Naive thymus-derived CD8-positive, alpha-beta T cell (primary cell): ENCODE measurements around the gene TBC1D24. TPM values are rescaled to one million over a fixed set of nuclear protein-coding genes. Genes with fewer than 3 reads are reported as not detected.

ENCODE experiments used
- ATAC-seq, 2 donors: fragments of 150-1000 bp; cut with Tn5 transposase in 1 of 2; sonication (Bioruptor Pico), chemical (Tn5 transposase) in 1 of 2; 1 replicate in 1 of 2; 2 replicates in 1 of 2; pipeline ENCODE4 v1.10.0; 2021; ENCODE audit warnings: mild to moderate bottlenecking in 2 of 2, moderate library complexity in 2 of 2
- POLR2A ChIA-PET: fragments of 350-600 bp; sonication (Branson Sonifier 250); formaldehyde crosslinking; loops from one replicate; lab custom pipeline; 2021; ENCODE audit warnings: antibody characterized with exemption; lab: Charles Lee
- DNase-seq, 10 donors: peaks; one replicate each; pipeline versions ENCODE4 v3.0.0 to v3.0.0-alpha.2; 2020 to 2022
- H3K27ac Mint-ChIP-seq, 10 donors: one replicate each; pipeline ENCODE4 v1.8.0; 2020 to 2022; ENCODE audit warnings: mild to moderate bottlenecking in 10 of 10, mixed read lengths in 10 of 10, moderate library complexity in 4 of 10, inconsistent platforms in 1 of 10
- H3K27me3 Mint-ChIP-seq, 5 donors: one replicate each; pipeline ENCODE4 v1.8.0; 2021 to 2022; ENCODE audit warnings: mixed read lengths in 5 of 5
- H3K36me3 Mint-ChIP-seq, 3 donors: one replicate each; pipeline ENCODE4 v1.8.0; 2020 to 2022; ENCODE audit warnings: mixed read lengths in 3 of 3, mild to moderate bottlenecking in 2 of 3, inconsistent platforms in 1 of 3
- H3K4me1 Mint-ChIP-seq, 4 donors: one replicate each; pipeline ENCODE4 v1.8.0; 2021 to 2022; ENCODE audit warnings: mixed read lengths in 4 of 4
- H3K4me3 Mint-ChIP-seq, 10 donors: one replicate each; pipeline ENCODE4 v1.8.0; 2020 to 2022; ENCODE audit warnings: mild to moderate bottlenecking in 10 of 10, mixed read lengths in 10 of 10, moderate library complexity in 6 of 10, inconsistent platforms in 1 of 10
- H3K9me3 Mint-ChIP-seq, 9 donors: one replicate each; pipeline ENCODE4 v1.8.0; 2020 to 2022; ENCODE audit warnings: mixed read lengths in 9 of 9, mild to moderate bottlenecking in 3 of 9, inconsistent platforms in 1 of 9, moderate library complexity in 1 of 9
- polyA plus RNA-seq, 3 donors: library from polyadenylated mRNA; unstranded; fragments of 300-500 nt; fragmentation: Illumina TruSeq; gene quantifications; one replicate each; pipeline ENCODE4 v1.2.3, GENCODE V29; 2021
- total RNA-seq, 8 experiments: library from RNA in 2 of 8; stranded (reverse) in 2 of 8; gene quantifications; one replicate each; pipeline ENCODE4 v1.2.3 and lab custom pipeline; 2021 to 2026

TBC1D24 gene
- total RNA-seq (10 to 100 TPM; 13.4 to 17.3 TPM), polyA plus RNA-seq (1 to 10 TPM; 2.6 to 3.0 (median 2.6) TPM), total RNA-seq (lab: John Stamatoyannopoulos, UW) (9.8 to 55.2 (median 26.7) reads per million in 6 experiments)

DNA sequence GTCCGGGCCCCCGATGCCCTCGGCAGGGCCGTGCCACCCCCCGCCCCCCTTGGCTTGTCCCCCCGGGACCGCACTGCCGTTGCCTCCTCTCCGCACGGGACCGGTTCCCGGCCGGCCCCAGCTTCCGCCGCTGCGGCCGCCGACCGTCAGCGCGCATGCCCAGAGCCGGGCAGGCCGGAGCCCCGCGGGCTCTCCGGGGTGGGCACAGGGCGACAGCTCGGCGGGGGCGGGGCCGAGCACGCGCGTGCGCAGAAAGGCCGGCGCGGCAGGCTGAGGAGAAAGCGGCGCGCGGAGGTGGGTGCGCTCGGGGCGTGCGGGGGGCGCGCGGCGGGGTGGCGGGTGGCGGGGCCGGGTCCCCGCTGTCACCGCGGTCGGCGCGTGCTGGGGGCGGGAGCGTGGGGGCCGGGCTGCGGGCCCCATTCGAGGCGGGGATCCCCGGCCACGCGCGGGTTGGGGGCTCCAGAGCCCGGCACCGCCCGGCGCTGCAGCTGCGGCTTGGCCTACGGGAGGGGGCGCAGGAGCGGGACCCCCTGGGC lies at the start of gene TBC1D24:
TBC1D24 (plus strand) TSS at position 251 of the 536 bp plus-strand sequence. CDS start 21,022 bp downstream, outside the sequence.
- peaks cover 11 to 34% (median 26%) of the 10 kb centered on the region in 4 donors for H3K4me1 Mint-ChIP-seq
- H3K9me3 Mint-ChIP-seq: no peaks in the 10 kb centered on the region
- DNase-seq (peak; percentile 56 to 88 (median 76)), ATAC-seq (peak; percentile 61 to 71)
- H3K27me3 Mint-ChIP-seq: peaks cover 7 to 24% (median 9%) of the 10 kb centered on the region in 5 donors
- no peaks in the 10 kb centered on the region for H3K36me3 Mint-ChIP-seq
- POLR2A ChIA-PET: interaction anchor here (0.6 to 1.4 kb wide), 10 partner anchors 10 to 664 kb away, joined by 3 to 9 read pairs (median 3); partner anchors contain the start of genes ABCA3, AMDHD2 and TEDC2
- peak within 1 kb of the TSS; percentile 66 to 90 (median 73) for H3K4me3 Mint-ChIP-seq
- H3K27ac Mint-ChIP-seq: peak within 1 kb of the TSS in 5 of 10 donors; percentile 13 to 73 (median 46)

DNA sequence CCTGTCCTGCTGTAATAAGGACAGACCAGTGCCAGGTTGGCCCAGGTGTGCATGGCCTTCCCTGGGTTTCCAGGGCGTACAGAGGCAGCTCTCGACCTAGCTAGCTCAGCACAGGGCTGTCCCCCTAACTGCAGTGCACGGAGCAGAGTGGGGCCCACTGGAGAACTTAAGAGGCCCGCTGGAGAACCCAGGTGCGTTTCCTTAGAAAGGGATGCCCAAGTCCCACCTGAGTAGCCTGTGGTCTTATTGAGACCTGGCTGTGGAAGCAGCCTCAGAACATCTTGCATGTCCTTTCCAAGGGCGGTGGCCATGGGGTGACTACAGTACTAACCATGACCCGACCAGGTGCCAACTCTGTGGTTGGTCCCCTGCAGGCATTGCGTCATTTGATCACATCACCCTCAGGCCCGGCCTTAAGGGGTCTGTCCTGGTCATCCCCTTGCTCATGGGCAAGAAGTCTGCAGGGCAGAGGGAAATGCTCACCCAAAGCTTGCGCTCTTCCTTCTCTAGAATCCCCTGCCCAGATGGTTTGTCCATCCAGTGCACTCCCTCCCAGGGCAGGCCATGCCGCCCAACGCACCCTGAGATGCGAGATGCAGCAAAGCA lies 49.0 kb upstream of the TBC1D24 start:
- DNase-seq (no peak), ATAC-seq (no peak)
- Mint-ChIP-seq H3K27me3 (peaks cover 0 to 1% (median 0%) of the 10 kb centered on the region in 5 donors), H3K4me3 (no peak overlapping the region), H3K9me3 (no peaks in the 10 kb centered on the region), H3K4me1 (peaks cover 9 to 24% (median 18%) of the 10 kb centered on the region in 4 donors), H3K36me3 (no peaks in the 10 kb centered on the region), H3K27ac (no peak overlapping the region)
- POLR2A ChIA-PET: interaction anchor here (0.5 kb wide), 1 partner anchor 11 kb away, joined by 3 read pairs; no protein-coding TSS in a partner anchor

GRCh38 chr16:2426941-2427361 lies 48.0 kb upstream of the TBC1D24 start:
- Mint-ChIP-seq H3K4me3 (peak overlapping the region in 3 of 10 donors; percentile 85 to 93 (median 91)), H3K4me1 (peaks cover 9 to 23% (median 18%) of the 10 kb centered on the region in 4 donors), H3K27ac (no peak overlapping the region), H3K36me3 (no peaks in the 10 kb centered on the region), H3K9me3 (no peaks in the 10 kb centered on the region), H3K27me3 (peaks cover 0 to 1% (median 0%) of the 10 kb centered on the region in 5 donors)
- DNase-seq (no peak), ATAC-seq (no peak)
- POLR2A ChIA-PET: no interaction called here

GRCh38 chr16:2427526-2427925 lies 47.4 kb upstream of the TBC1D24 start:
- H3K36me3 Mint-ChIP-seq: no peaks in the 10 kb centered on the region
- no peaks in the 10 kb centered on the region for H3K9me3 Mint-ChIP-seq
- peak overlapping the region; percentile 52 to 93 (median 86) for H3K4me3 Mint-ChIP-seq
- H3K27me3 Mint-ChIP-seq: peaks cover 0 to 1% (median 0%) of the 10 kb centered on the region in 5 donors
- ATAC-seq (no peak), DNase-seq (no peak)
- POLR2A ChIA-PET: interaction anchor here (0.5 to 1.6 kb wide), 2 partner anchors 33 to 816 kb away, joined by 4 to 6 read pairs; partner anchors contain the start of genes CRAMP1, IFT140 and TEDC2
- H3K4me1 Mint-ChIP-seq: peaks cover 9 to 19% (median 16%) of the 10 kb centered on the region in 4 donors
- peak overlapping the region in 4 of 10 donors; percentile 46 to 81 (median 62) for H3K27ac Mint-ChIP-seq

DNA sequence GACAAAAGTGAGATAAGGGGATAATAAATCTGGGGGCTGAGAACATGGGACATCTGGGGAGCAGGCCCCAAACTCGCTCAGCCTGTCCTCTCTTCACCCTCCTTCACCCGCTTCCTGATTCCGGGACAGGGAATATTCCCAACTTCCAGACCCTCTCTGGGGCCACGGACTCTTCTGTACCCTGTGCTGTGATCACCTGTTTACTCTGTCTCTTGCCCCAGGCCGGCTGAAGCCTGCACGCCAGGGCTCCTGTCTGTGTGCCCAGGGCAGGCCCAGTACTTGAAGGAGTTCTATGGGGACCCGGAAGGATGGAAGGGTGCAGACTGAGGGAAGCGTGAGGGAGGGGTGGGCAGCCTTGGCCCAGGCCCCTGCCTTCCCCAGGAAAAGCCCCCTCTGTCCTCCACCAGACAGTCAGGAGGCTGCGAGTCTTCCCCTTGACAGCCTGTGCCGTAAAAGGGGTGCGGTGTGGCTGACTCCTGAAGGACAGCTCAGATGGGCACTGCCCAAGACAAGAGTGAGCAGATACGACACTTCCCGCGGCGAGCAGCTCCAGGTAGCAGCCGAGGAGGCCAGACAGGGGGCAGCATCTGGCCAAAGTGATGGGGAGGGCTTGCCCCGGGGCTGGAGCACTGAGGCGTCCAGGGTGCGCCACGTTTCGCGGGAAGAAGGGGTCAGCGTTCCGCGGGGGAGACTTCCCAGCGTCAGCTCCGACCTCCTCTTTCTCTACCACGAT lies 46.7 kb upstream of the TBC1D24 start:
- H3K36me3 Mint-ChIP-seq: peaks cover 0 to 3% (median 2%) of the 10 kb centered on the region in 3 donors
- H3K27me3 Mint-ChIP-seq: peaks cover 0 to 1% (median 0%) of the 10 kb centered on the region in 5 donors
- DNase-seq: peak in 1 of 10 donors; percentile 66
- peak overlapping the region in 8 of 10 donors; percentile 4 to 88 (median 57) for H3K27ac Mint-ChIP-seq
- ATAC-seq: no peak
- H3K4me1 Mint-ChIP-seq: peaks cover 9 to 16% (median 14%) of the 10 kb centered on the region in 4 donors
- POLR2A ChIA-PET: interaction anchor here (0.6 to 1.6 kb wide), 3 partner anchors 32 to 623 kb away, joined by 4 to 6 read pairs (median 5); partner anchors contain the start of genes TEDC2 and TRAF7
- H3K9me3 Mint-ChIP-seq: no peaks in the 10 kb centered on the region
- H3K4me3 Mint-ChIP-seq: peak overlapping the region; percentile 77 to 93 (median 88)

GRCh38 chr16:2428784-2429033 lies 46.2 kb upstream of the TBC1D24 start:
- H3K4me1 Mint-ChIP-seq: peaks cover 9 to 15% (median 14%) of the 10 kb centered on the region in 4 donors
- peaks cover 0 to 1% (median 0%) of the 10 kb centered on the region in 5 donors for H3K27me3 Mint-ChIP-seq
- peak overlapping the region; percentile 77 to 93 (median 88) for H3K4me3 Mint-ChIP-seq
- H3K9me3 Mint-ChIP-seq: no peaks in the 10 kb centered on the region
- ATAC-seq: peak in 1 of 2 donors; percentile 32
- H3K27ac Mint-ChIP-seq: peak overlapping the region in 6 of 10 donors; percentile 4 to 88 (median 44)
- no peak for DNase-seq
- POLR2A ChIA-PET: interaction anchor here (0.6 to 1.6 kb wide), 3 partner anchors 32 to 624 kb away, joined by 4 to 6 read pairs (median 5); partner anchors contain the start of genes TEDC2 and TRAF7
- peaks cover 0 to 4% (median 4%) of the 10 kb centered on the region in 3 donors for H3K36me3 Mint-ChIP-seq

DNA sequence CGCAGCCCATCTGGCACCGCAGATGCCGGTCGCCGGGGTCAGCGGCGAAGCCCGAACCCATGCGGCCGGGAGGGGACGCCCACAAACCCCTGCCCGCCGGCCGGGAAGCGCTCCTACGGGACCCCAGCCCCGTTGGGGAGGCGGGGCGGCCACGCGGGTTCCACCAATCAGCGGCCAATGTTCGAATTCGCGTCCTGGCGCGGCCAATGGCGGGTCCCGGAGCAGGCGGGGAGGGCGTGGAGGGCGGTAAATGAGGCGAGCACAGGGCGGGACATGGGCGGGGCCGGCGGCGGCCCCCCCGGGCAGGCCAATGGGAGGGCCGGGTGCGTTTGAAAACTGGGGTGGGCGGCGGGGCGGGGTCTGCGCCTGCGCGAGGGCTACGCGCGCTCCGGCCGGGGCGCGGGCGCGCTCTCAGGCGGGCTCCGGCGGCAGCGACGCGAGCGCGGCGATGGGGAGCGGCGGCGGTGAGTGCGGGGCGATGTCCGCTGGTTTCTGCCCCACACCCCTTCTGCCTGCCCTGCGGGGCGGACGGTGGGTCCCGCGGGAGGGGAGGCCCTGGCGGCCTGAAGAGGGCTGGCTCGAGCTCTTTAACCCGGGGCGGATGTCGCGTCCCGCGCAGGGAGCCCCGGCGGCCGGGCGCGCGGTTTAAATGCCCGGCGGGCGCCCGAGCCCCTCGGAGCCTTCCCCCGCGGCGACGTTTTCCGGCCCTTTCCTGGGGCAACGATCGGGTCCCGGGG lies 45.7 kb upstream of the TBC1D24 start, which contains the start of gene CCNF:
CCNF (plus strand) TSS at position 414 of the 737 bp plus-strand sequence; CDS start at position 449, 35 bp downstream.
- no peaks in the 10 kb centered on the region for H3K9me3 Mint-ChIP-seq
- POLR2A ChIA-PET: interaction anchor here (0.6 to 1.7 kb wide), 5 partner anchors 31 to 647 kb away, joined by 3 to 6 read pairs (median 5); partner anchors contain the start of genes ATP6V0C, NUBP2, SPSB3 and TEDC2

GRCh38 chr16:2429771-2430663 lies 44.9 kb upstream of the TBC1D24 start:
- no peaks in the 10 kb centered on the region for H3K9me3 Mint-ChIP-seq
- POLR2A ChIA-PET: interaction anchor here (0.5 to 1.7 kb wide), 6 partner anchors 9 to 647 kb away, joined by 3 to 9 read pairs (median 3); partner anchors contain the start of genes ATP6V0C, NUBP2 and SPSB3
- H3K27me3 Mint-ChIP-seq: peaks cover 0 to 1% (median 0%) of the 10 kb centered on the region in 5 donors
- H3K4me3 Mint-ChIP-seq: peak overlapping the region; percentile 72 to 89 (median 86)
- H3K36me3 Mint-ChIP-seq: peaks cover 0 to 4% (median 4%) of the 10 kb centered on the region in 3 donors
- H3K4me1 Mint-ChIP-seq: peaks cover 9 to 15% (median 14%) of the 10 kb centered on the region in 4 donors
- no peak for ATAC-seq
- H3K27ac Mint-ChIP-seq: peak overlapping the region in 8 of 10 donors; percentile 10 to 82 (median 68)
- peak in 3 of 10 donors; percentile 16 to 21 (median 19) for DNase-seq

More for the DNA sequence above, 45.7 kb upstream of the TBC1D24 start, which contains the start of gene CCNF:
- H3K27me3 Mint-ChIP-seq: peaks cover 0 to 1% (median 0%) of the 10 kb centered on the region in 5 donors
- peaks cover 0 to 4% (median 4%) of the 10 kb centered on the region in 3 donors for H3K36me3 Mint-ChIP-seq
- H3K4me1 Mint-ChIP-seq: peaks cover 9 to 15% (median 14%) of the 10 kb centered on the region in 4 donors
- DNase-seq (peak; percentile 90 to 98 (median 94)), ATAC-seq (peak; percentile 94 to 97)
- peak within 1 kb of the TSS; percentile 77 to 93 (median 88) for H3K4me3 Mint-ChIP-seq
- H3K27ac Mint-ChIP-seq: peak within 1 kb of the TSS in 9 of 10 donors; percentile 17 to 88 (median 71)

GRCh38 chr16:2432286-2432685 lies 42.6 kb upstream of the TBC1D24 start:
- POLR2A ChIA-PET: interaction anchor here (0.7 kb wide), 1 partner anchor 99 kb away, joined by 3 read pairs; the partner anchor contains the start of gene CEMP1
- ATAC-seq (no peak), DNase-seq (no peak)
- Mint-ChIP-seq H3K27ac (no peak overlapping the region), H3K4me1 (peaks cover 9 to 18% (median 14%) of the 10 kb centered on the region in 4 donors), H3K9me3 (no peaks in the 10 kb centered on the region), H3K4me3 (no peak overlapping the region), H3K27me3 (peaks cover 0 to 1% (median 0%) of the 10 kb centered on the region in 5 donors), H3K36me3 (peaks cover 0 to 4% (median 4%) of the 10 kb centered on the region in 3 donors)

DNA sequence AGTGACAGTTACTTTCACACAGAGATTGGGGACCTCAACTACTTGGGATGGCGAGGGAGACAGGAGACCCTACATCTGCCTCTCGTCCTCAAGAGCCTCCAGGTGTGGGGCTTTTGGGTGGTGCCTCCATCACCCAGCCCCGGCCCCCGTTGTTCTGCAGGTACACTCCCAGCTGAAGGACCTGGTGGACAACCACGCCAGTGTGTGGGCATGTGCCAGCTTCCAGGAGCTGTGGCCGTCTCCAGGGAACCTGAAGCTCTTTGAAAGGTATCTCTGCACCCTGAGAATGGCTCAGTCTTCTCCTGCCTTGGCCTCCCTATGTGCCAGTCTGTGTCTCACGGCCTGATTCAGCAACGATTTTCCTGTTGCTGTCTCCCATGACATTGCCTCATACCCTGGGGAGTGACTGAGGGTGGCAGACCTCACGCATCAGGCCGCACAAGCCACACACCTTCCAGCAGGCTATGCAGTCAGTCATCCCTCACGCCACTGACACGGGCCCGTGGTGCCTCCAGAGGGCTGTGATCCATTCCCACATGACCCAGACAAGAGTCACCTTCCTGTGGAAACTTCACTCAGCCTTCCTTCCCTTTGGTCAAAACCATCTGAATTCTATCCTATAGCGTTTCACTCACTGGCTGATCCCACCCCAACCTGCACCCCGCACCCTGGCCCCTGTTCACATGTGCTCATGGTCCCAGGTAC lies 42.0 kb upstream of the TBC1D24 start:
- H3K36me3 Mint-ChIP-seq: peaks cover 0 to 4% (median 4%) of the 10 kb centered on the region in 3 donors
- H3K4me1 Mint-ChIP-seq: peaks cover 9 to 16% (median 14%) of the 10 kb centered on the region in 4 donors
- ATAC-seq (no peak), DNase-seq (no peak)
- no peak overlapping the region for H3K4me3 Mint-ChIP-seq
- peaks cover 0 to 1% (median 0%) of the 10 kb centered on the region in 5 donors for H3K27me3 Mint-ChIP-seq
- peak overlapping the region in 1 of 10 donors; percentile 9 for H3K27ac Mint-ChIP-seq
- POLR2A ChIA-PET: no interaction called here
- no peaks in the 10 kb centered on the region for H3K9me3 Mint-ChIP-seq
